Endothelial cell of umbilical vein (primary cell): ENCODE measurements around the gene MED13.

Source experiments
- CTCF ChIP-seq, 2 donors: IDR thresholded peaks; 1 replicate in 1 of 2; 2 replicates in 1 of 2; pipeline ENCODE4 v1.5.1; 2011; ENCODE audit warnings: low read length in 2 of 2, mild to moderate bottlenecking in 2 of 2, moderate library complexity in 2 of 2, control low read depth in 1 of 2, inconsistent platforms in 1 of 2, low read depth in 1 of 2; ENCODE audit not compliant: insufficient read depth in 1 of 2; ENCODE audit errors: extremely low read depth in 1 of 2
- EZH2 ChIP-seq: IDR thresholded peaks from 2 replicates; pipeline ENCODE4 v1.6.1; 2012; ENCODE audit warnings: borderline replicate concordance, low read depth, mild to moderate bottlenecking, moderate library complexity, low read length, inconsistent platforms; ENCODE audit not compliant: severe bottlenecking
- FOS ChIP-seq: IDR thresholded peaks from 2 replicates; pipeline ENCODE4 v1.6.1; 2011; ENCODE audit warnings: mild to moderate bottlenecking, low read length, moderate library complexity, borderline replicate concordance; ENCODE audit not compliant: insufficient read depth
- GATA2 ChIP-seq: IDR thresholded peaks from 2 replicates; pipeline ENCODE4 v1.7.0; 2011; ENCODE audit warnings: low read depth, mild to moderate bottlenecking, moderate library complexity, mixed read lengths, low read length; ENCODE audit not compliant: insufficient read length, insufficient read depth
- JUN ChIP-seq: IDR thresholded peaks from 2 replicates; pipeline ENCODE4 v1.6.1; 2011; ENCODE audit warnings: borderline replicate concordance, low read depth; ENCODE audit not compliant: insufficient read length, insufficient read depth
- MYC ChIP-seq: IDR thresholded peaks from one replicate; pipeline ENCODE4 v1.6.1; 2011; ENCODE audit warnings: mild to moderate bottlenecking, low read depth, low read length
- POLR2A ChIP-seq: IDR thresholded peaks from 2 replicates; pipeline ENCODE4 v1.6.1; 2012; ENCODE audit warnings: low read depth, mild to moderate bottlenecking, control low read depth, low read length
- POLR2AphosphoS5 ChIP-seq: IDR thresholded peaks from 2 replicates; pipeline ENCODE4 v1.6.1; 2012; ENCODE audit warnings: low read depth, mild to moderate bottlenecking, control low read depth, low read length, moderate library complexity; ENCODE audit not compliant: insufficient read depth
- TF ChIP-seq, protein P1 (sequence below): IDR thresholded peaks from 2 replicates; pipeline ENCODE4 v1.6.1; 2011; ENCODE audit not compliant: insufficient read depth, insufficient read length

- TF ChIP-seq CTCF (IDR thresholded peaks at IDR 0.05; ENCODE audit: extremely low read depth in 1 of 2, insufficient read depth in 1 of 2, low read depth in 1 of 2, low read length in 2 of 2) (no peak), POLR2AphosphoS5 (no peak), MYC (no peak), POLR2A (no peak), EZH2 (no peak), JUN (no peak), FOS (no peak), GATA2 (no peak)
- TF ChIP-seq, protein P1, sequence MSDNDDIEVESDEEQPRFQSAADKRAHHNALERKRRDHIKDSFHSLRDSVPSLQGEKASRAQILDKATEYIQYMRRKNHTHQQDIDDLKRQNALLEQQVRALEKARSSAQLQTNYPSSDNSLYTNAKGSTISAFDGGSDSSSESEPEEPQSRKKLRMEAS, result no peak
Measured at GRCh38 chr17:61895391-61895790, 169.7 kb downstream of the MED13 start.
